Neural cell (in vitro differentiated cells): Measurements from ENCODE around the gene OTUB2. TPM values are rescaled to one million over a fixed set of nuclear protein-coding genes. Genes with fewer than 3 reads are reported as not detected.

Experiments used
- H2AFZ ChIP-seq: fragments of 200-600, 300-800 bp; sonication (generic), shearing (Covaris generic); 2 replicates; pipeline ENCODE4 v1.6.0; 2014; ENCODE audit warnings: low read depth, mild to moderate bottlenecking, antibody characterized with exemption, low read length, moderate library complexity
- H3F3A ChIP-seq: fragments of 200-600 bp; shearing (Covaris generic); 2 replicates; pipeline ENCODE4 v1.6.1; 2016; ENCODE audit warnings: mild to moderate bottlenecking, moderate library complexity, mixed read lengths, antibody characterized with exemption, low read length; ENCODE audit not compliant: insufficient read depth, poor library complexity, severe bottlenecking
- H3K27ac ChIP-seq: fragments of 200-600, 300-800 bp; sonication (generic), shearing (Covaris generic); 2 replicates; pipeline ENCODE4 v1.5.1; 2014; ENCODE audit warnings: mild to moderate bottlenecking, low read length, moderate library complexity
- H3K27me3 ChIP-seq: fragments of 300-800, 200-600 bp; sonication (generic), shearing (Covaris generic); 2 replicates; pipeline ENCODE4 v1.6.0; 2014; ENCODE audit warnings: mild to moderate bottlenecking, low read depth, low read length, moderate library complexity; ENCODE audit not compliant: insufficient read depth
- H3K36me3 ChIP-seq: fragments of 300-800, 200-600 bp; sonication (generic), shearing (Covaris generic); 2 replicates; pipeline ENCODE4 v1.5.1; 2014; ENCODE audit warnings: mild to moderate bottlenecking, antibody characterized with exemption, low read length, moderate library complexity; ENCODE audit not compliant: insufficient read depth
- H3K4me2 ChIP-seq: fragments of 300-800, 200-600 bp; sonication (generic), shearing (Covaris generic); 2 replicates; pipeline ENCODE4 v1.6.0; 2014; ENCODE audit warnings: mild to moderate bottlenecking, low read length
- H3K4me3 ChIP-seq: fragments of 300-800, 200-600 bp; sonication (generic), shearing (Covaris generic); 2 replicates; pipeline ENCODE4 v1.5.1; 2014; ENCODE audit warnings: mild to moderate bottlenecking, low read length, moderate library complexity
- H3K79me2 ChIP-seq: fragments of 200-600 bp; shearing (Covaris generic); replicated peaks from 2 replicates; pipeline ENCODE4 v1.6.0; 2014; ENCODE audit warnings: mild to moderate bottlenecking, low read length, moderate library complexity; ENCODE audit not compliant: insufficient read depth
- H3K9ac ChIP-seq: fragments of 300-800, 200-600 bp; sonication (generic), shearing (Covaris generic); 2 replicates; pipeline ENCODE4 v1.6.1; 2016; ENCODE audit warnings: mild to moderate bottlenecking, low read length, mixed read lengths
- H3K9me2 ChIP-seq: fragments of 200-600 bp; shearing (Covaris generic); 2 replicates; pipeline ENCODE4 v1.6.1; 2016; ENCODE audit warnings: mild to moderate bottlenecking, low read length, mixed read lengths; ENCODE audit not compliant: insufficient read depth
- H3K9me3 ChIP-seq: fragments of 200-600, 300-800 bp; sonication (generic), shearing (Covaris generic); 2 replicates; pipeline ENCODE4 v1.6.1; 2016; ENCODE audit warnings: mild to moderate bottlenecking, mixed run types, low read length, moderate library complexity, mixed read lengths
- H4K20me1 ChIP-seq: fragments of 200-600 bp; shearing (Covaris generic); 2 replicates; pipeline ENCODE4 v1.6.1; 2016; ENCODE audit warnings: mild to moderate bottlenecking, mixed run types; ENCODE audit not compliant: insufficient read depth
- EP300 ChIP-seq: fragments of 450-650 bp; conservative IDR thresholded peaks from 2 replicates; pipeline ENCODE4 v1.6.1; 2014; ENCODE audit warnings: antibody characterized with exemption, mild to moderate bottlenecking, moderate library complexity; ENCODE audit not compliant: poor library complexity, severe bottlenecking
- EZH2 ChIP-seq: fragments of 200-600, 300-800 bp; shearing (Covaris generic), sonication (generic); IDR thresholded peaks from 2 replicates; pipeline ENCODE4 v1.6.1; 2014; ENCODE audit warnings: antibody characterized with exemption, low read length, borderline replicate concordance, mild to moderate bottlenecking; ENCODE audit not compliant: insufficient read depth, poor library complexity, severe bottlenecking
- MXI1 ChIP-seq: fragments of 450-650 bp; conservative IDR thresholded peaks from 2 replicates; pipeline ENCODE4 v1.6.1; 2014; ENCODE audit warnings: antibody characterized with exemption, mild to moderate bottlenecking; ENCODE audit not compliant: poor library complexity, severe bottlenecking
- POLR2AphosphoS5 ChIP-seq: IDR thresholded peaks from 2 replicates; pipeline ENCODE4 v1.6.1; 2012
- RAD21 ChIP-seq: fragments of 450-650 bp; conservative IDR thresholded peaks from 2 replicates; pipeline ENCODE4 v1.6.1; 2014; ENCODE audit warnings: antibody characterized with exemption, mild to moderate bottlenecking, moderate library complexity
- SMC3 ChIP-seq: fragments of 450-650 bp; conservative IDR thresholded peaks from 2 replicates; pipeline ENCODE4 v1.6.1; 2014; ENCODE audit warnings: antibody characterized with exemption, mild to moderate bottlenecking, moderate library complexity; ENCODE audit not compliant: poor library complexity
- TAF1 ChIP-seq: IDR thresholded peaks from 2 replicates; pipeline ENCODE4 v1.6.1; 2012; ENCODE audit warnings: low read depth
- polyA plus RNA-seq: library from polyadenylated mRNA; depleted of rRNA; stranded (reverse); fragments of >200 nt; gene quantifications from 2 replicates; pipeline ENCODE4 v1.2.3, GENCODE V29; 2014
- TF ChIP-seq, protein P1 (sequence below): fragments of 450-650 bp; IDR thresholded peaks from 2 replicates; pipeline ENCODE4 v1.5.1; 2014; ENCODE audit warnings: antibody characterized with exemption, mild to moderate bottlenecking, moderate library complexity; ENCODE audit not compliant: poor library complexity, severe bottlenecking
- TF ChIP-seq, protein P2 (sequence below): IDR thresholded peaks from 2 replicates; pipeline ENCODE4 v1.6.1; 2012; ENCODE audit warnings: borderline replicate concordance

Gene OTUB2
- polyA plus RNA-seq, 1 donor from 2014 or later: 2.5 TPM

DNA sequence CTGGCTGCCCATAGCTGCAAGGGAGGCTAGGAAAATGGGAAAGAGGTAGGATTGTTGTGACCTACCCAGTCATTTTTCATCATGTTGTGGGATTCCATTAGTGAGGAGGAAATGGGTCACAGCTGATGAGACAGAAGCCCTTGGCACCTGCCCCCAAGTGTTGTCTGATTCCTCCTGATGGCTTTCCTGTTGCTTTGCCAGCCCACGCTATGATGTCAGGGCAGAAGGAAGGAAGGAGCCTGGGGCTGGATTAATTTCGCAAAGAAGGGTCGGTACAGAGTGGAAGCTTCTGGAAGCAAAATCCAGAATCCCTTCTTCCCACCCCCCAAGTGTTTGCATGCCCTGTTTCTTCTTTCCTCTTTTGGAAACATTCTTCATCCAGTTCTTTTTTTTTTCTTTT is 8.7 kb downstream of the OTUB2 start:
- Histone ChIP-seq H3K36me3 (no peaks in the 10 kb centered on the region), H3K79me2 (no peaks in the 10 kb centered on the region), H3K27me3 (no peaks in the 10 kb centered on the region), H4K20me1 (no peaks in the 10 kb centered on the region), H3K4me3 (no peak overlapping the region), H3K9me3 (no peaks in the 10 kb centered on the region), H3F3A (no peaks in the 10 kb centered on the region), H3K9ac (no peak overlapping the region), H3K27ac (no peak overlapping the region), H3K4me2 (no peak overlapping the region), H2AFZ (no peak overlapping the region), H3K9me2 (no peaks in the 10 kb centered on the region)
- no peak for TF ChIP-seq MXI1
- TF ChIP-seq EP300: no peak
- TF ChIP-seq, protein P1, sequence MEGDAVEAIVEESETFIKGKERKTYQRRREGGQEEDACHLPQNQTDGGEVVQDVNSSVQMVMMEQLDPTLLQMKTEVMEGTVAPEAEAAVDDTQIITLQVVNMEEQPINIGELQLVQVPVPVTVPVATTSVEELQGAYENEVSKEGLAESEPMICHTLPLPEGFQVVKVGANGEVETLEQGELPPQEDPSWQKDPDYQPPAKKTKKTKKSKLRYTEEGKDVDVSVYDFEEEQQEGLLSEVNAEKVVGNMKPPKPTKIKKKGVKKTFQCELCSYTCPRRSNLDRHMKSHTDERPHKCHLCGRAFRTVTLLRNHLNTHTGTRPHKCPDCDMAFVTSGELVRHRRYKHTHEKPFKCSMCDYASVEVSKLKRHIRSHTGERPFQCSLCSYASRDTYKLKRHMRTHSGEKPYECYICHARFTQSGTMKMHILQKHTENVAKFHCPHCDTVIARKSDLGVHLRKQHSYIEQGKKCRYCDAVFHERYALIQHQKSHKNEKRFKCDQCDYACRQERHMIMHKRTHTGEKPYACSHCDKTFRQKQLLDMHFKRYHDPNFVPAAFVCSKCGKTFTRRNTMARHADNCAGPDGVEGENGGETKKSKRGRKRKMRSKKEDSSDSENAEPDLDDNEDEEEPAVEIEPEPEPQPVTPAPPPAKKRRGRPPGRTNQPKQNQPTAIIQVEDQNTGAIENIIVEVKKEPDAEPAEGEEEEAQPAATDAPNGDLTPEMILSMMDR: no peak

DNA sequence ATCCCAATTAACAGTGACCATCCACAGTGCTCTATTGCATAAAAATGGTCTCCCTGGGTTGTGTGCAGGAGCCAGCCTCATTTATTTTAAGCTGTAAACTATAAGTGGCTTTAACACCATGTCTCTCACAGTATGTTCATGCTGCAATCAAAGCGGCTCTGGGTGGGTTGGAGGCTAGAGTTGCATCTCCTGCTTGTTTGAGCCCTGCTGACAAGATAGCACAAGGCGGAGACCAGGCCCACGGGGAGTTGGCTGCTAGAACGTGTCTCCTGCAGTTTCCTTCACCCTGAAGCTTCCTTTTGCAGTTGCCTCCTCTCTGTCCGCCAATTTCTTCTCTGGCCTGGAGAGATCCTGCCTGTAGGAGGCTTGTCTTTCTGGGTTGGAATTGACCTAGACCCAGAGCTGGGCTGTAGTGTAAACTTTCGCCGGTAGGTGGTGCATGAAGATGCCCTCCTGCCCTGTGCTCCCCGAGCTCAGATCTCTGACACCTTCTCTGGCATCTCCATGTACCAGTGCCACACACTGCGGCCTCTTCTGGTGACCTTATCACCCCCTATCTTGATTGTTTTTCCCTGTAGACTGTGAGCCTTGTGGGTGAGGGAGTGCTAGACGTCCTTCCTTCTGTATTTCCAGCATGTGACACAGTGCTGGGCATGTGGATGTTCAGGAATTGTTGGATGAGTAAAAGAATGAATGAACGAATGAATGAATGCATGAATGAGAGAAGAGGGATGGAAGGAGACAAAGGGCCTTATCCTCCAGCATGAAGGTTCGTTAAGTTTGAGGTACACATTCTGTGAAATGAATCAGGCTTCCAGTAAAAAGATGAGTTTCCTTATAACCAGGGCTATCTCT is 10.4 kb downstream of the OTUB2 start:
- Histone ChIP-seq H3K36me3 (no peaks in the 10 kb centered on the region), H3K9me2 (no peaks in the 10 kb centered on the region), H2AFZ (no peak overlapping the region), H3K79me2 (no peaks in the 10 kb centered on the region), H3K27me3 (no peaks in the 10 kb centered on the region), H4K20me1 (no peaks in the 10 kb centered on the region), H3K4me3 (no peak overlapping the region), H3K4me2 (no peak overlapping the region), H3K9ac (no peak overlapping the region), H3F3A (no peaks in the 10 kb centered on the region), H3K9me3 (no peaks in the 10 kb centered on the region), H3K27ac (no peak overlapping the region)
- no peak for TF ChIP-seq EP300
- no peak for TF ChIP-seq MXI1
- TF ChIP-seq SMC3: no peak
- TF ChIP-seq, protein P1: peak; percentile 49
- TF ChIP-seq, protein P2, sequence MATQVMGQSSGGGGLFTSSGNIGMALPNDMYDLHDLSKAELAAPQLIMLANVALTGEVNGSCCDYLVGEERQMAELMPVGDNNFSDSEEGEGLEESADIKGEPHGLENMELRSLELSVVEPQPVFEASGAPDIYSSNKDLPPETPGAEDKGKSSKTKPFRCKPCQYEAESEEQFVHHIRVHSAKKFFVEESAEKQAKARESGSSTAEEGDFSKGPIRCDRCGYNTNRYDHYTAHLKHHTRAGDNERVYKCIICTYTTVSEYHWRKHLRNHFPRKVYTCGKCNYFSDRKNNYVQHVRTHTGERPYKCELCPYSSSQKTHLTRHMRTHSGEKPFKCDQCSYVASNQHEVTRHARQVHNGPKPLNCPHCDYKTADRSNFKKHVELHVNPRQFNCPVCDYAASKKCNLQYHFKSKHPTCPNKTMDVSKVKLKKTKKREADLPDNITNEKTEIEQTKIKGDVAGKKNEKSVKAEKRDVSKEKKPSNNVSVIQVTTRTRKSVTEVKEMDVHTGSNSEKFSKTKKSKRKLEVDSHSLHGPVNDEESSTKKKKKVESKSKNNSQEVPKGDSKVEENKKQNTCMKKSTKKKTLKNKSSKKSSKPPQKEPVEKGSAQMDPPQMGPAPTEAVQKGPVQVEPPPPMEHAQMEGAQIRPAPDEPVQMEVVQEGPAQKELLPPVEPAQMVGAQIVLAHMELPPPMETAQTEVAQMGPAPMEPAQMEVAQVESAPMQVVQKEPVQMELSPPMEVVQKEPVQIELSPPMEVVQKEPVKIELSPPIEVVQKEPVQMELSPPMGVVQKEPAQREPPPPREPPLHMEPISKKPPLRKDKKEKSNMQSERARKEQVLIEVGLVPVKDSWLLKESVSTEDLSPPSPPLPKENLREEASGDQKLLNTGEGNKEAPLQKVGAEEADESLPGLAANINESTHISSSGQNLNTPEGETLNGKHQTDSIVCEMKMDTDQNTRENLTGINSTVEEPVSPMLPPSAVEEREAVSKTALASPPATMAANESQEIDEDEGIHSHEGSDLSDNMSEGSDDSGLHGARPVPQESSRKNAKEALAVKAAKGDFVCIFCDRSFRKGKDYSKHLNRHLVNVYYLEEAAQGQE: no peak
- no peak for TF ChIP-seq EZH2
- TF ChIP-seq TAF1: no peak
- peak; percentile 16 for TF ChIP-seq RAD21
- TF ChIP-seq POLR2AphosphoS5: no peak
